HTERT RPE-1 (cell line): ENCODE data around the gene PILRA.
"Not testable (repeated sequence)": the region's sequence is repeated elsewhere in the genome, so short reads cannot be mapped to it uniquely, and the experiment has no call there.

Experiments
- in situ Hi-C: fragments of 300-500 bp; cut with MboI; formaldehyde crosslinking; loops from 4 replicates; pipeline ENCODE4 v1.14.3; 2020; ENCODE audit warnings: low sequenced_read_pairs

The PILRA gene

DNA sequence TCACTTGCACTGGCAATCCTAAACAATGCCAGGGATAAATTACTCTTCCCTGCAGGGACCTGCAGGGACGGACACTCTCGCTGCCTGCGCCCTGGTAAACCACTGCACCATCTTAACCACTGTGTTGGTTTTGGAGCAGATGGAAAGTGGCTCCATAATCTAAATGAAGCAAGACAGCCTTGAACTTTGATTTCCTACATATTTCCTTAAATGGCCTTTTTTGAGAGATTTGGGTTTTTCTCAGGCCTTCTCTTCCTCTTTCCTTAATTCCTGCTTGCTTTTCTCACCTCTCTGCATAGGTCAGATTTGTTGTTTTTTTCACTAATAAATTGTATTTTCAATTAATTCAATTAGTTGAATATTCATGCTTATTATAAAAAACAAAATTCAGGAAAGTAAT, 2.8 kb downstream of the PILRA start:
- in situ Hi-C loops = no loop called here

DNA sequence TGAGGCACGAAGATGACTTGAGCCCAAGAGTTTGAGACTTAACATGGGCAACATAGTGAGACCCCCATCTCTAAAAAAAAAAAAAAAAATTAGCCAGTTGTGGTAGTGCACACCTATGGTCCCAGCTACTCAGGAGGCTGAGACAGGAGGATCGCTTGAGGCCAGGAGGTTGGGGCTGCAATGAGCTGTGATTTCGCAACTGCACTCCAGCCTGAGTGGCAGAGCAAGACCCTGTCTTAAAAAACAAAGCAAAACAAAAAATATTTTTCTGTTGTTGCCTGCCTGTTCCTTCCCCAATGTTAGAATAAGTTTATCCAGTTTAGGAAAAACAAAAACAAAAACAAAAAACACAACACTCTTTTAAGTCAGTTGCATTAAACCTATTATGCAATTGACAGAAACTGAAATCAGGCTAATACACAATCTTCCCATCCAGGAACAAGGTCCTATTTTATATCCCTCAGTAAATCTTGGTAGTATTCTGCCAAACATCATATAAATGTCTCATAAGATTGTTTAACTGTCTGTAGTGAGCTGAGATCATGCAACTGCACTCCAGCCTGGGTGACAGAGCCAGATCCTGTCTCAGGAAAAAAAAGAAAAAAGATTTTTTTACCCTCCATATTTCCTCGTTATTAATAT, 4.9 kb downstream of the PILRA start:
- in situ Hi-C loops = no loop called here

DNA sequence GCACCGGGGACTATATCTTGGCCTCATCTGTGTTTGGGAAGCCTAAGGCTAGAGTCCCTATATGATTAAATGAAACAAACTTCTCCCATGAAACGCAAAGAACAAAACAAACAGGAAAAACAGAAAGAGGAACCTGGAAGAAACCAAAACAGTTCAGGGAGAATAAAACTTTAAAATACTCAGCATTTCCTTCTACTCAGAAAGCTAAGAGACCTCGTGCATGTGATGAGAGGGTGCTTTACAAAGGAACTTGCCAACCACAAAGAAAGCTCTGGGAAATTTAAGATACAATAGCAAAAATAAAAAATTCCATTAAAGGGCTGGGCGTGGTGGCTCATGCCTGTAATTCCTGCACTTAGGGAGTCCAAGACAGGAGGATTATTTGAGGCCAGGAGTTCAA, 6.9 kb downstream of the PILRA start:
- in situ Hi-C loops = no loop called here

DNA sequence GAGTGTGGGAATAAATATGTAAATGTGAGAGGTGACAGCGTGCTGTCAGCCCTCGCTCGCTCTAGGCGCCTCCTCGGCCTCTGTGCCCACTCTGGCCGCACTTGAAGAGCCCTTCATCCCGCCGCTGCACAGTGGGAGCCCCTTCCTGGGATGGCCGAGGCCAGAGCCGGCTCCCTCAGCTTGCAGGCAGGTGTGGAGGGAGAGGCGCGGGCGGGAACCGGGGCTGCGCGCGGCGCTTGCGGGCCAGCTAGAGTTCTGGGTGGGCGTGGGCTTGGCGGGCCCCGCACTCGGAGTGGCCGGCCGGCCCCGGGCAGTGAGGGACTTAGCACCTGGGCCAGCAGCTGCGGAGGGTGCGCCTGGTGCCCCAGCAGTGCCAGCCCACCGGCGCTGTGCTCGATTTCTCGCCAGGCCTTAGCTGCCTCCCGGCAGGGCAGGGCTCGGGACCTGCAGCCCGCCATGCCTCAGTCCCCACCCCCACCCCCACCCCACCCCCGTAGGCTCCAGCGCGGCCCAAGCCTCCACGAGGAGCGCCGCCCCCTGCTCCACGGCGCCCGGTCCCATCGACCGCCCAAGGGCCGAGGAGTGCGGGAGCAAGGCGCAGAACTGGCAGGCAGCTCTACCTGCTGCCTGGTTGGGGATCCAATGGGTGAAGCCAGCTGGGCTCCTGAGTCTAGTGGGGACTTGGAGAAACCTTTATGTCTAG, 8.4 kb downstream of the PILRA start:
- in situ Hi-C loops = not testable (repeated sequence)

DNA sequence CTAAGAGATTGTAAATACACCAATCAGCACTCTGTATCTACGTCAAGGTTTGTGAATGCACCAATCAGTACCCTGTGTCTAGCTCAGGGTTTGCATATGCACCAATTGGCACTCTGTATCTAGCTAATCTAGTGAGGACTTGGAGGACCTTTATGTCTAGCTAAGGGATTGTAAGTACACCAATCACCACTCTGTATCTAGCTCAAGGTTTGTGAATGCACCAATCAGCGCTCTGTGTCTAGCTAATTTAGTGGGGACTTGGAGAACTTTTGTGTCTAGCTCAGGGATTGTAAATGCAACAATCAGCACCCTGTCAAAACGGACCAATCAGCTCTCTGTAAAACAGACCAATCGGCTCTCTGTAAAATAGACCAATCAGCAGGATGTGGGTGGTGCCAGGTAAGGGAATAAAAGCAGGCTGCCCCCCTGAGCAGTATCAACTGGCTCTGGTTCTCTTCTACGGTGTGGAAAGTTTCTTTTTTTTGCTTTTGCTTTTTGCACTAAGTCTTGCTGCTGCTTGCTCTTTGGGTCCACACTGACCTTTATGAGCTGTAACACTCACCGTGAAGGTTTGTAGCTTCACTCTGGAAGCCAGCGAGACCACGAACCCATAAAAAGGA, 9.1 kb downstream of the PILRA start:
- in situ Hi-C loops = not testable (repeated sequence)

DNA sequence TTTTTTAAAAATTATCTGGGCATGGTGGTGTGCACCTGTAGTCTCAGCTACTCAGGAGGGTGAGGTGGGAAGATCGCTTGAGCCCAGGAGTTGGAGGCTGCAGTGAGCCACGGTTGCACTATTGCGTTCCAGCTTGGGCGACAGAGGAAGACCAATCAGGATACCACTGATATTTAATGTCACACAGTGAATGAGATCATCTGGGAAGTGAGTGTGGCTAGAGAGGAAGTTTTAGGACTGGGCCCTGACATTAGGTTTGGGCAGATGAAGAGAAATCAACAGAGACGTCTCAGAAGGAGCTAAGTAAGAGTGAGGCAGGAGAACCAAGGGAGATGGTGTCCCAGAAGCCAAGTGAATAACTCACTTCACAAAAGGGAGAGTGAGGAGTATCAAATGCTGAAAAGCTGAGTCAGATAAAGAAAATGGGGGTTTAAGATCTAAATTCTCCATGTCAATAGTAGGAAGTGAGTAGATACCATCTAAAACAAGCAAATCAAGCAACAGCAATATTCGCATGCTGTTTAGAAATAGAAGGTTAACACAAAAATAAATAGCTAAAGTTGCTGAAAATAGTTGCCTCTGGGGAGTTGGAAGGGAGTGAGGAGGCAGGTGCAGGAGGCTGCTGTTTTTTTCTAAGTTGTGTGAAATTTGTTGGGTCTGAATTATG, 11.5 kb downstream of the PILRA start:
- in situ Hi-C loops = no loop called here

DNA sequence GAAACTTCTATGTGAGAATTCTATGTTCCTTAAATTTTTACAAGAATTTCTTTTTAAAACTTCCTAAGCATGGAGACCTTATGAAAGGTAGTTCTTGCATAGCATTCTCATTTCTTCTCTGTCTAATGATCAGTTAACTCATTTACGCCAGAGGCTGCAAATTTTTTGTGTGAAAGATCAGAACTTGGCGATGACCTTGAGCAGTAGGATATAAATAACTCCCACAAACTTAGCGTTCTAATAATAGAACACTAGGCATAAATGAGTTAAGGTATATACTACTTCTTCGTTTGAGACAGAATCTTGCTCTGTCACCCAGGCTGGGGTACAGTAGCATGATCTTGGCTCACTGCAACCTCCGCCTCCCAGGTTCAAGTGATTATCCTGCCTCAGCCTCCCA, 13.7 kb downstream of the PILRA start:
- in situ Hi-C loops = no loop called here

DNA sequence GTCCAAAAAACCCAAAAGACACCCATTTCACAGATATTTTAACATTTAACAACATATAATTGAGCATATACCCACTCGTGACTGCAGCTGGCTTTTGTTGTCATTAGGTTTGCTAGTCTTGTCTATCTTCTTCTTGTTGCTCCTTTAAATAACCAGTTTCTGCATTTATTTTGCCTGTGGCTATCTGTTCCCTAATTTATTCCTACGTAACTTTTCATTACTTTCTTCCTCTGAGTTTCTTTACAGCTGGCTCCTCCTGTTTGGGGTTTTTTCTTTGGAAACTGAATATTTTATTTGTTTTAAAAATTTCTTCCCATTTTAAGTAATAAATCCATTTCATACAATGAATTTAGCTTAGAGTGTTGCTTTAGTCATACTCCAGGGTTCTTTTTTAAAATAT, 14.4 kb downstream of the PILRA start:
- in situ Hi-C loops = no loop called here

DNA sequence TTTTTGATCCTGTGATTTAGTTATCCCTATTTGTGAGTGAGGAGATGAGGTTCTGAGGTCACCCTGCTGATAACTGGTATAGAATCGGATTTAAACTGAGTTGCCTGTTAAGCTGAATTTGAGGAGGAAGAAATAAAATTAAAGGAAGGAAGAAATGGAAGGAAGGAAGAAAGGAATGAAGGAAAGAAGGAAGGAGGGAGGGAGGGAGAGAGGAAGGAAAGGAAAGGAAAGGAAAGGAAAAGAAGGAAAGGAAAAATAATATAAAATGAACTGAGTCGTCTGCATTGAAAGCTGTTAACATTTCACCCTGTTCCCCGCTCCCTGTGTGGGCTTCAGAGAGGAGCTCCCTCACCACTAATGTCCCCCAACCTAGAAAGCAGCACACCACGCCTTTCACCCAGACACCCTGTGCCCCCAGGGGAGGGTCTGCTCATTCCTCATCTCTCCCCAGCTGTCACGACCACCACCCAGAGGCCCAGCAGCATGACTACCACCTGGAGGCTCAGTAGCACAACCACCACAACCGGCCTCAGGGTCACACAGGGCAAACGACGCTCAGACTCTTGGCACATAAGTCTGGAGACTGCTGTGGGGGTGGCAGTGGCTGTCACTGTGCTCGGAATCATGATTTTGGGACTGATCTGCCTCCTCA, 16.3 kb downstream of the PILRA start:
- in situ Hi-C loops = no loop called here

DNA sequence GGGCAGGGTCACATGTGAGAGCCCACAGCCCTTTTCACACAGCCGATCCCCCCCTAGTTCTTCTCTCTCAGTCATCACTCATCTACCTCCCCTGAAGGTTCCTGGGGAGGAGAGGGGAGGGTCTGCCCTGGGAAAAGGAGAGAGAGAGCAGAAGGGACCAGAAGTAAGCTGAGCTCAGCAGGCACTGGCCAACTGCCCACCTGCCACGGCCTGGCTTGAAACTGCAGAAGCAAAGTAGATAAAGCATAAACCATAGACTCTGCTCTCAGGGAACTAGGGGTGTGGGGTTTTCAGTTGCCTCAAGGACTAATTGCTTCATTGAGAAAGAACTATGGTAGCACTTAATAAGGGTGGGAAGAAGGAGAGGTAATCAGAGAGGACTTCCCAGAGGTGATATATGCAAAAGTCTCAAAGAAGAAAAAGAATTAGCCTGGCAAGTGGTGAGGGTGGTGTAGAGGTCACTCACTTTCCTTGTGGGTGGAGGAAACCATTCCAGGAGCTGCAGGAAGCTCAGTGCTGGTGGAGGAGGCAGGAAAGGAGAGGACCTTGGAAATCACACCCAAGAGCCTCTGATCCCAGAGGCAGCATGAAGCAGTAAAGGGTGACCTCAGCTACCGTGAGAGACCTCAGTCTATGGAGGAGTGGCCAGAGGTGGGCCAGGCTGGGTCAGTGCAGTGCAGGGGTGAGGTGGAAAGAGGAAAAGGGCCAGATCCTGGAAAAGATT, 17.2 kb downstream of the PILRA start:
- in situ Hi-C loops = no loop called here

DNA sequence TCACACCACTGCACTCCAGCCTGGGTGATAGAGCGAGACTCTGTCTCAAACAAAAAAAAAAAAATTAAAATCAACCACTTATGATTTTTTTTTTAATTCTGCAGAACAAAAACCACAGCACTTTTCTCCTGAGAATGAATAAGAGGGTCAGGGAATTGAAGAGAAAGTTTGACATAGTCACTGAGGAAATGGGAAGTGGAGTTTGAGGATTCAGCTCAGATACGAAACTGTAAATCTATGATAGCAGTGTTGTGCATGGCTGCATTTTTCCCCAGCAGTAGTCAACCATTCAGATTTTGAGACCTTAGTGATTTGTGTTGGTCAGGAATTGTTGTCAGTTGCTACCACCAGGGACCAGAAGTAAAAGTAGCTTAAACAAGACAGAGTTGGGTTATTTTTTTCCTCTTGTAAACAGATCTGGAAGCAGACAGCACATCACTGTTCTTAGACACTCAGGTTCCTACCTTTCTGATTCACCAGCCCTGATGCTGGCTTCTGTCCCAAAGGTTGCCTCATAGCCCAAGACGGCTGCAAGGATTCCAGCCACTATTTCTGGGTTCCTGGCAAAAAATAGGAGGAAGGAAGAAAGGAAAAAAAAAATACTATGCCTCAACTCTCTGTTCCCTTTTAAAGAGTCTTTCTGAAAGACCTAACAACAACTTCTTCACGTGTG, 20.1 kb downstream of the PILRA start:
- in situ Hi-C loops = no loop called here

DNA sequence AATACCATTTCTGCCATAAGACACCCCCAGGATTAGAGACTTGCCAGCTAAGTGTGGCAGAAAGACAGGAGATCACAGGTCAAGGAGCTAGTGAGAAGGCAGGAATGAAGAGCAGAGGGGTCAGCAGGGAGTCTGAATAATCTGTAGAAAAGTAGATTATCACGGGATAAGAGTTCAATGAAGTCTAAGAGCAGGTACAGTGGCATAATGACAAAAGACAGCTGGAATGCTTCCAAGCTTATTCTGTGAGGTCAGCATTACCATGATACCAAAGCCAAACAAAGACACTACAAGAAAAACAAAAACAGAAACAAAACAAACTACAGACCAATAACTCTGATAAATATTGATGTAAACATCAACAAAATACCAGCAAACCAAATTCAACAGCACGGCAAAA, 20.8 kb downstream of the PILRA start:
- in situ Hi-C loops = no loop called here

DNA sequence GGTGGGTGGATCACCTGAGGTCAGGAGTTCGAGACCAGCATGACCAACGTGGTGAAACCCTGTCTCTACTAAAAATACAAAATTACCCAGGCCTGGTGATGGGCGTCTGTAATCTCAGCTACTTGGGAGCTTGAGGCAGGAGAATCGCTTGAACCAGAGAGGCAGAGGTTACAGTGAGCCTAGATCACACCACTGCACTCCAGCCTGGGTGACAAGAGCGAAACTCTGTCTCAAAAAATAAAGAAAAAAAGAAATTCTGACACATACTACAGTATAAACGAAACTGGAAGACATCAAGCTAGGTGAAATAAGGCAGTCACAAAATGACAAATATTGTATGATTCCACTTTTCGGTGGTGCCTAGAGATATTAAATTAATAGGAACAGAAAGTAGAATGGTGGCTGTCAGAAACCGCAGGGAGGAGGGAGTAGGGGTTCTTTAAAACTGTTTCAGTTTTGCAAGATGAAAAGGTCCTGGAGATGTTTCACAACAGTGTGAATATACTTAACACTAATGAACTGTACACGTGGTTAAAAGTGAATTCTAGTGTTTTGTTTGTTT, 23.2 kb downstream of the PILRA start:
- in situ Hi-C loops = no loop called here

DNA sequence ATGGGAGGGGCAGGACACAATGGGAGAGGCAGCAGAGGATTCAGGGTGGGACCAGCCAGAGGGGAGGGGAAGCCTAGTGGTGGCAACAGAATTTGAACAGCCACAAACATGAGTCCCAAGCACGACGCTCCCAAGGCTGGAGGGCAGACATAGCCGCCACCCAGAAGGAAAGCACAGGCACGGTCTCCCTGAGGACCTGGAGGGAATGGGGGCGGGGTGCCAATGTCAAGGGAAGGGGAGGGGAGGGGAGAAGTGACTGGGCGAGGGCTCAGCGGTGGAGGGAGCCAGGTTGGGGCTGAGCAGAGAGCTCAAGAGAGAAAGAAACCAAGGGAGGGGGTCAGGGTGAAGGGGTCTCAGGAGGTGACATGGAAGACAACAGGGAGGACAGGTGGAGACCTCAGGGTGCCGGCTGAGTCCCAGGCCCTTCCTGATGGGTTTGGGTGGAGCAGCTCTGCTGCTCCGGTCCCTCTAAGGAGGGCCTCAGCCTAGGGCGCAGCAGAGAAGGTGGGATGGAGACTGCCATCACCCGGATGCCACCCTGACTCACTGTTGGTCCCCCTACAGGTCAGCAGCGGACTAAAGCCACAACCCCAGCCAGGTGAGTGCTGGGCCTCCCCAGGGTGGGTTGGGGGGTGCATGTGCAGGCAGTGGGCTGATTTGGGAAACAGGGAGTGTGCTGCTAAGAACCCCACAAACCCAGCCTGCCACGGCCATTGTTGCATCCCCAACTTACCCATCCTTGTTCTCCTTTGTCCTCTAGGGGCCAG, 24.2 kb downstream of the PILRA start:
- in situ Hi-C loops = no loop called here

DNA sequence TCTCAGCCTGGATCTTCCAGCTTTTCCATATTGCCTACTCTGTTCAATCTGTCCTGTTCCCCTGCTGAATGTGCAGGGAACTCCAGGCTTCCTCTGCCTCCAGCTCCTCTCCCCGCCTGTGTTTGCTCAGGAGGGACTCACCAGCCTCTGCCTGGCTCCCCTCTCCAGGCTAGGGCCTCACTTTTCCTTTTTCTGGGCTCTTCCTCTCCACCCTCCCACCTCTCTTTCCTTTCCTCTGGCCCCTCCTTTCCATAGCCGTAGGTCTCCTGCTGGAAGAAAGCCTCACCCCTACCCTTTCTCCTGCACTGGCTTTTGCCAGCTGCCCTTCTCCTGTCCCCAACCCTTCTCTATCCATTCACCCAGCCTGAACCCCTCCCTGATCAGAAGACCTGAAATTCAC, 25.0 kb downstream of the PILRA start:
- in situ Hi-C loops = no loop called here

DNA sequence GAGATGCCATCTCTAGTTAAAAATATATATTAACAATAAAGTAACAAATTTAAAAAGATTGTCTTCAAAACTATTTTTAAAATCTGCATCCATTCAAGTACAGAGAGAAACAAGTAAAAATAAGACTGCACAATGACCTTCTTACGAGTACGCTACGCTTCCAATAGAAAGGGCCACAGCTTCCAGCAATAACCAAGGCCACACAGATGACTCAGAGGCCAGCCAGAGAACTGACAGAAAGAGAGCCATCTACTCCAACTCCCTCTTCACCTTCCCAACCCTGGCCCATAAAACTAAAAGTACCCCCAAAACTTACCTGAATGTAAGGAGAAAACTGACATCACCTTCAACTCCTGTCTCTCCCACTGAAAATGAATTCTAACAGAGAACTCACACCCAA, 26.8 kb downstream of the PILRA start:
- in situ Hi-C loops = no loop called here

DNA sequence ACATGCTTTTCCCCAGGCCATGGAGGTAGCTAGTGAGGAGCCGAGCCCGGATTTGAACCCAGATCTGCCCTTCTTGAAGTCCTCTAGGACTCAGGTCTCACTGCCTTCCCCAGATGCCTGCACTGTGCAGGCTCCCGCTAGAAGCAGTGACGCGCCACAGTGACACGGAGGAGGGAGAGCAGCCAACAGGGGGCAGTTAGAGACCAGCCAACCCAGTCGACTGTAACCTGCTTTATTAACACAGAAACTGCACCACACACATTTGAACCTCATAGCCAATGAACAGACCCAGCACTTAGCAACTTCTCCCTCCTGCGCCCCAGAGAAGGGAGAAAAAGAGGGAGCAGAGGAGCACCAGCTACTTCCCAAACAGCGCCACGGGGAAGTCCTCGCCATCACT, 27.4 kb downstream of the PILRA start:
- in situ Hi-C loops = no loop called here

DNA sequence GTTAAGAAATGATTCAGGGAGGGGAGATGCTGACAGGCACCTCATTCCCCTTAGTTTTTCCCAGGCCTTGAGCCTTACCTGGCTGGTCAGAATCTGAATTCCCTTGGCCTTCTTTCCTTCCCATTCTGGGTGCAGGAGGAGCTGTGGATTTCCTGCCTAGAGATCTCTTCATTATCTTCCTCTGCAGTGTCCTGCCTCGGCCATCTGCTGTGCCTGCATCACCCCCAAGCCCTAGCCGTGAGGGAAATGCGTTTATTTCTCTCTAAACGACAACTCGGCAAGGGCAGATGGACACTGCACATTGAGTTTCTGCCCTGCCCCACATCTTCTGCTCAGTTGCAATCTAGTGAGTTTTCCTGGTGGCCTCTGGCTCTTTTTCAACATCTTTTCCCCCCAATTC, 28.5 kb downstream of the PILRA start:
- in situ Hi-C loops = no loop called here

DNA sequence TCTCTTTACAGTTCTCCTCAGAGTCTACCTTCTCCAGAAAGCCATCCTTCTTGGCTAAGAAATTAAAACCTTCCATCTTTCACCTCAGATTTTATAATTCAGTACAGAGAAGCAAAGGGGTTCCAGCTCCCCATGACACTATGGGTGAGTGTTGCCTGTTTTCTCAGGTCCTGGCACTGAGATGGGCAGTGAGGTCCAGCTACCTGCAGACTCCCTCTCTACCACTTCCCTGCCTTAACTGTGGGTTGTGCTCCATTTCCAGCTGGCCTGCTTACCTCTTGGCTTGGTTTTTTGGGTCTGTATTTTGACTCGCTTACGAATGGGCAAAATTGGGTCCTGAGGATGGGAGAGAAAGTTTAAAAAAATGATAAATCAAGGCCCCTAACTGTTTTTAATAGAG, 29.0 kb downstream of the PILRA start:
- in situ Hi-C loops = no loop called here
